NCI-H2081 treated with DMSO at 0.1 percent for 48 hours (cell line): ENCODE data around the gene ARTN.
A peak's percentile ranks its signal among the peaks of the same experiment; 100 is the strongest.

Experiments
- DNase-seq: peaks from one replicate; lab custom pipeline; 2025; lab: John Stamatoyannopoulos, UW

ARTN gene

DNA sequence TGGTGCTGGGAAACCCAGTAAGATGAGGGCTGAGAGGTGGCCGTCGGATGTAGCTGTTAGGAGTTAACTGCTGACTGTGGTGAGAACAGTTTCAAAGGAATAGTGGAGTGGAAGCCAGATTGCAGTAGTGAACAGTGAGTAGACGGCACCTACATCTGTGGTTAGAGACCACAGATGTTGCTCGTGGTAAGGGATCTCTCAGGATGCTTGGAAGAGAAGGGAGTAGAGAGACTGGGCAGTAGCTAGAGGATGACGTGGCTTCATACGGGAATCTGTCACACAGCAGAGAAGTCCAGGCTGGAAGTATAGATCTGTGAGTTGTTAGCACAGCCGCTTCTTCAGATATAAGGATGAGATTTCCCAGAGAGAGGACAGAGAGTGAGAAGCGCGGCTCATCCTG is 7.8 kb upstream of the ARTN start:
- DNase-seq = no peak

- no peak for DNase-seq
Measured at GRCh38 chr1:43930168-43930948, 3.2 kb upstream of the ARTN start.

GRCh38 chr1:43930949-43931275 is 2.7 kb upstream of the ARTN start:
- DNase-seq = no peak

- DNase-seq = no peak
Measured at GRCh38 chr1:43931711-43932660, 1.6 kb upstream of the ARTN start.

DNA sequence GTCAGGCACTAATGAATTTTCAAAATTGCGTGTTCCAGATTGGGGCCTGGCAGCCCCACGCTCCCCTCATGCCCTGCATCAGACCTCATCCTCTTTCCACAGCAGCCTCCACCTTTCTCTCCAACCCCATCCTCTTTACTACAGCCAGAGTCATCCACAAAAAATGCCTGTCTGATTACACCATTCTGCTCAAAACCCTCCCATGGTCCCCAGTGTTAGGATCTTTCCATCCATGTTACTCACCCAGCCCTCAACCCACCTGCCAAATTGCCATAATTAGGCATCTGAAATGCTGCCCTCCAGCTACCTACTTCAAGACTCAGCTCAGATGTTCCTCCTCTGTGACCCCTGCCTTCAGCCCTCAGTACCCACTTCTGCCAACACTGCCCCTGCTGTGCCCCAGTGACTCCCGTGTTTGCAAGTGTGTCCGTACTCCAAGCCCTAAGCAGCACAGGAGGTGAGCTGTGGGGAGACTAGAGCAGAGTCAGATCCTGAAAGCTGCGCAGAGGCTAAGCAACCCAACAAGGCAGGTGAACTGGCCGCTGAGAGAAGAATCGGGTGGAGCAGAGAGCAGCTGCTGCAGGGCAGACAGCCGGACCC is 715 bp upstream of the ARTN start:
- DNase-seq = no peak

DNA sequence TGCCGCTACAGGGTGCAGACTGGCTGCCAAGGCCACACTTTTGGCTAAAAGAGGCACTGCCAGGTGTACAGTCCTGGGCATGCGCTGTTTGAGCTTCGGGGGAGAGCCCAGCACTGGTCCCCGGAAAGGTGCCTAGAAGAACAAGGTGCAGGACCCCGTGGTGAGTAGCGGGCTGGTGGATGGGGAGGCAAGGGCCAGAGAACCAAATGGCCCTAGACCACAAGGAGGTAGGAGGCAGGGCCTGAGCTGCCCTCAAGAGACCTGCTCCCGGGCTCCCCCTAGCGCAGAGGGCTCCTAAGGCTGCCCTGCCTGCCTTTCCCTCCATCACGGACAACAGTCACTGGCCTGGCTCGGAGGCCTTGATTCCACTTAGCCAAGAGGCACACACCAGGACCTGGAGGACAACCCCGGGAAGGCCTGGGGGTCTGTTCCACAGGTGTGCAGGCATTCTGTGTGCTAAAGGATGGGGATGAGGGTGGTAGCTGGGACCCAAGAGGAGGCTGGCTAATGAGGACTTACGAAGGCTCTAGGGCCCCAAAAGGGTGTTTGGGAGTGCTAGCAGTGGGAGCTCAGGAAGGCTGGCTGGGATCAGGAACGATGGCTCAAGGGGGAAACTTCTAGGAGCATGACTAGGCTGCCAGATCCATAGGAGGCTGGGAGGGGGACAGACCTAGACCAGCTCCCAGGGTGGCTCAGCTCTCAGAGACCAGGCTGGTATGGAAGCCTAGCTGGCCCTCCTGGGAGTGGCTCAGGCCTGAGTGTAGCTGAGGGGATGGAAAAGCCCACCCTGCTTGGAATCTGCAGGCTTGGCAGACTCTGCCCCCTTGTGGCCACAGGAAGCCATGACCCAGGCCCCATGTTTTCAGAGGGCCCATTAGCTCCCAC is 742 bp downstream of the ARTN start:
- DNase-seq = peak; percentile 37

GRCh38 chr1:43934986-43935324 is 1.4 kb downstream of the ARTN start:
- DNase-seq = no peak

DNA sequence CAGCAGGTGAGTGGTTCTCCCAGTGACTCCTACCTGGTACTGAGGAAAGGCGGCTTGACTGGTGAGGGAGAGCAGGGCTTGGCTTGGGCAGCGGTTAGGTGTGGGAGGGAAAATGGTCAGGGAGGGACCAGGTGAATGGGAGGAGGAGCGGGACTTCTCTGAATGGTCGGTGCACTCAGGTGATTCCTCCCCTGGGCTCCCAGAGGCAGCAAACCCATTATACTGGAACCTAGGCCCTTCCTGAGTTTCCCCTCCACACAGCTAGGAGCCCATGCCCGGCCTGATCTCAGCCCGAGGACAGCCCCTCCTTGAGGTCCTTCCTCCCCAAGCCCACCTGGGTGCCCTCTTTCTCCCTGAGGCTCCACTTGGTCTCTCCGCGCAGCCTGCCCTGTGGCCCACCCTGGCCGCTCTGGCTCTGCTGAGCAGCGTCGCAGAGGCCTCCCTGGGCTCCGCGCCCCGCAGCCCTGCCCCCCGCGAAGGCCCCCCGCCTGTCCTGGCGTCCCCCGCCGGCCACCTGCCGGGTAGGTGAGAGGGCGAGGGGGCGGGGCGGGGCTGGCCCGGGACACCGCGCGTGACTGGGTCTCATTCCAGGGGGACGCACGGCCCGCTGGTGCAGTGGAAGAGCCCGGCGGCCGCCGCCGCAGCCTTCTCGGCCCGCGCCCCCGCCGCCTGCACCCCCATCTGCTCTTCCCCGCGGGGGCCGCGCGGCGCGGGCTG is 2.3 kb downstream of the ARTN start:
- DNase-seq = no peak

GRCh38 chr1:43936431-43937151 is 3.0 kb downstream of the ARTN start:
- DNase-seq = no peak

- no peak for DNase-seq
Measured at GRCh38 chr1:43937179-43937865, 3.7 kb downstream of the ARTN start.

DNA sequence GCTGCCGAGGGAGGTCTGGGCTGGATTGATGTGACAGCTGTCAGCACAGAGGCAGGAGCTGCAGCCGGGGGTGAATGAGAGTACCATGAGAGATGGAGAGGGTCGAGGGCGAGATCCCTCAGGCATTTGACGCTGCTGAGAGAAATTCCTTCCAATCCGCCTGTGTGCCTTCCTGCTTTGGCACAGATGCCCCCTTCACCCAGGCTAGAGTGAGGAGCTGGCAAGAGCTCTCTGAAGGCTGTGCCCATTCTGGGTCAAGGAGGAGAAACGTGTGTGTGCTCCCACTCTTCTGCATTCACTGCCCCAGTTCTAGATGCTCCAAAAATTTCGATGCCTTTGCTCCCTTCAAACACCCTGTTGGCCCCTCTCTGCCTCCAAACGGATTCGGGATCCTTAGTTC is 4.8 kb downstream of the ARTN start:
- DNase-seq = no peak

GRCh38 chr1:43938892-43939587 is 5.4 kb downstream of the ARTN start:
- no peak for DNase-seq

GRCh38 chr1:43942411-43942810 is 8.8 kb downstream of the ARTN start:
- DNase-seq = no peak

- no peak for DNase-seq
Measured at GRCh38 chr1:43944860-43945259, 11.3 kb downstream of the ARTN start.

GRCh38 chr1:43945674-43946235 is 12.2 kb downstream of the ARTN start:
- no peak for DNase-seq

DNA sequence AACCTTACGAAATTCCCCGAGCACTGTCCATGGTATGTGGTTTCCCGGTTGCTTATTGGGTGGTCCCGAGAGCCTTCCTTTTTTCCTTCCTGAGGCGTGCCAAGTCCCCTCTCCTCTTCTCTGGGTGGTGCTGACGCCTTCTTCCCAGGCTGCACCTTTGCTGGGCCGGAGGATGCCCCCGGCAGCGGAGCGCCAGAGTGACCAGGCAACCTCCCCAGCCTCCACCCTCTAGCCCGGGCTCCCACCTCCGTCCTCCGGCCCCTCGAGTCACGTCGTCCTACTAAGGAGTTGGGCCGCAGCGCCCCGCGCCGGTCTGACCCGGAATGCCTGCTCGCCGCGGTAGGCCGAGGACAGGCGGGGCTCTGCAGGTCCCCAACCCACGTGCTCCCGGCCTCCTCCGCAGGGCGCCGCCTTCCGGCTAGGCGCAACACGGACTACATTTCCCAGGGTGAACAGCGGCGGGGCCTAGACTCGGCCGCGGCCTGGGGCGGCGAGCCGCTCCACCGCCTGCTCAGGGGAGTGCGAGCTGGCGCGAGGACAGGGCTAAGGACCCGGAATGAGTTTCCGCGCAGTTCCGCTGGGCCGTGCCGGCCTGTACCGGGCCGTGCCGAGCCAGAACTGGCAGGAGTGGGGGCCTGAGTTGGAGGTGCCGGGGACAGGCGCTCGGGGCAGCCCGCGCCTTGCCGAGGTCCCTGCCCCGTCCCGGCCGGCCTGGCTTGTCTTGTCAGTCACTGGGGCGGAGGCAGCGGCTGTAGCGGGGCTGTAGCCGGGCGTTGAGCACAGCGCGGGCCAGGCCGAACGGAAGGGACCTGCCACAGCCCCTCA is 12.8 kb downstream of the ARTN start, which contains the start of gene IPO13:
Gene IPO13, plus strand, starts transcription at position 715 of the 825 bp plus-strand sequence. CDS start 651 bp downstream, outside the sequence.
- peak; percentile 79 for DNase-seq

DNA sequence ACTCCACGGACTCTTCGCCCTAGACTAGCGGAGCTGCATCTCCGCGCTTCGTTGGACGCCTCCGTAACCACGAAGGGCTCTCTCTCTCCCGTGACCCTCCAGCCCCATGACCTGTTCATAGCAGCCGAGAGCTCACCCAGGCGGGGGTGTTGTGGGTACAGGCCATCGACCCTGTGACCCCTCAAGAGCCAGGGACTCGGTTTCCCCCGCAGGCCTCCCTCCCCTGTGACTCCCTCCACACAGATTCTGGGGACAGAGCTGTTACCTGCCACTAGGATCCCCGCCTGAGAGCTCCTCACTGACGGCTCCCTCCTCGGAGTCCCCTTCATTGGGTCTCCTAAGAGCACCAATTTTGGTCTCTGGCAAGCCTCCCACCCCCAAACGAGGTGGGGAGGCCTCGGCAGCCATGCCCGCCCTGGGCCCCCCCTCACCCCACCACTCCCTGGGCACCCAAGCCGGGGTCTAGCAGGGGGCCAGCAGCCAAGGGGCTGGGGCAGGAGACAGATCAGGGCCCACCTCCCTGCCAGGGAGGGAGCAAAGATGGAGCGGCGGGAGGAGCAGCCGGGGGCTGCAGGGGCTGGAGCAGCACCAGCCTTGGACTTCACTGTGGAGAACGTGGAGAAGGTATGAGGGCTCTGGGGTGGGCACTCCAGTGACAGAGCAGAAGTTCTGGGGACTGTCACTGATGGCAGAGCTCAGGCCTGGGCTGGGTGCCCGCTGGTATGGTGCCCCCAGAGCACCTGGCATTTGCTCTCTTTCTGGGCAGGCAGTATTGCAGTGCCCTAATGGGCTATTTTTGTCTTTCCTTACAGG is 13.7 kb downstream of the ARTN start:
- no peak for DNase-seq
